Thyroid gland (tissue), 4 donors: ENCODE measurements around the gene STX5. TPM values are rescaled to one million over a fixed set of nuclear protein-coding genes. Genes with fewer than 3 reads are reported as not detected.
"Not testable (repeated sequence)": the region's sequence is repeated elsewhere in the genome, so short reads cannot be mapped to it uniquely, and the experiment has no call there.

ENCODE experiments used
- DNase-seq, 2 donors: peaks; one replicate each; pipeline ENCODE4 v3.0.0-alpha.2; 2019
- H3K27ac ChIP-seq, 3 donors: fragments of 200-600 bp; sonication (generic); 1 replicate in 2 of 3; 2 replicates in 1 of 3; pipeline ENCODE4 v1.5.1; 2016 to 2019; ENCODE audit warnings: mild to moderate bottlenecking in 1 of 3, moderate library complexity in 1 of 3
- H3K27me3 ChIP-seq: fragments of 200-600 bp; sonication (generic); one replicate; pipeline ENCODE4 v1.5.1; 2019
- H3K36me3 ChIP-seq, 2 donors: fragments of 200-600 bp; sonication (generic); one replicate each; pipeline ENCODE4 v1.5.1; 2016 to 2019
- H3K4me1 ChIP-seq, 2 donors: fragments of 200-600 bp; sonication (generic); one replicate each; pipeline ENCODE4 v1.5.1; 2017 to 2019
- H3K4me3 ChIP-seq, 3 donors: fragments of 200-600 bp; sonication (generic); replicated peaks in 1 of 3; 1 replicate in 2 of 3; 2 replicates in 1 of 3; pipeline ENCODE4 v1.5.1; 2016; ENCODE audit warnings: mild to moderate bottlenecking in 1 of 3
- H3K9me3 ChIP-seq: fragments of 200-600 bp; sonication (generic); one replicate; pipeline ENCODE4 v1.5.1; 2017
- CTCF ChIP-seq, 6 experiments: fragments of 200-600 bp in 3 of 6; fragments of 450-650 bp in 3 of 6; sonication (generic) in 3 of 6; IDR thresholded peaks; one replicate each; pipeline ENCODE4 v1.5.1; 2016 to 2019; ENCODE audit warnings: antibody characterized with exemption in 6 of 6, mild to moderate bottlenecking in 2 of 6, inconsistent platforms in 1 of 6, moderate library complexity in 1 of 6
- POLR2A ChIP-seq, 2 donors: fragments of 450-650 bp; IDR thresholded peaks; one replicate each; pipeline ENCODE4 v1.6.1; 2017; ENCODE audit warnings: antibody characterized with exemption in 2 of 2, mild to moderate bottlenecking in 2 of 2, moderate library complexity in 1 of 2
- WGBS, 2 donors: methylation state at CpG; one replicate each; pipeline ENCODE4 v1.1.5; 2017; 5-methylcytosine and 5-hydroxymethylcytosine counted together
- intact Hi-C: fragments of 100-400 bp; cut with DNase I; formaldehyde crosslinking; loops from one replicate; pipeline ENCODE4 v1.15.1; 2023
- total RNA-seq, 4 donors: library from RNA; depleted of rRNA; stranded (reverse); fragments of >200 nt; gene quantifications; one replicate each; pipeline ENCODE4 v1.2.3, GENCODE V29; 2016

The STX5 gene
- total RNA-seq, 4 donors from 2014 or later, result 26.3 to 62.8 (median 56.7) TPM

DNA sequence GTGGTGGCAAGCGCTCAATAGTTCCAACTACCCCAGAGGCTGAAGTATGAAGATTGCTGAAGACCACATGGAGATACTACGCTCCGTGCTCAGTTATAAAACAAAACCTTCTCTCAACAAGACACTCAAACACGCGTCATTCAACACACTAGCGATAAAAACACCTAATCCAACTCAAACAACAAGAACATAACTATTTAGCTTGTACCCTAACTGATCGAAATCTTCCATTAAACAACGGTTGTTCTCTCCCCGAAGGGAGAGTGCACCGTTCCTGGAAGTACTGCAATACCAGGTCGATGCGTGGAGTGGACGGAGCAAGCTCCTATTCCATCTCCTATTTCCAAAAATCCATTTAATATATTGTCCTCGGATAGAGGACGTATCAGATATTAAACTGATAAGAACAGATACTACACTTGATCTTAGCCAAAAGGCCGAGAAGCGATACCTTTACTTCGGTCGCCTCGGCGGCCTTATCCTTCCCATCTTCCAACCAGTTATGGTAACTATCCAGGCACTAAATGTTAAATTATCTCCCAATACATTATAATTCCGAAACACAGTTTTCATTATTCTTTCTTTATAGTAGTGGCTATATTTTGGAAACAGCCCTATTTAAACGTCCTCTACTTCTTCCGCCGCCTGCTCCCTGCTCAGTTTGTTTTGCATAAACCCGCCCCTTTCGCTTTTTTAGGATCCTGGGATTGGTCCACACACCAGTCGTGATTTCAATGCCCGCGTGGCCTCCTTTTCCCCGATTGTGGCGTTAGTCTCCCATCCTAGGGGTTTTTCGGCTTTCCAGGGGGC, 9.7 kb upstream of the STX5 start:
- Histone ChIP-seq H3K4me3 (peak overlapping the region in 2 of 3 donors; percentile 26 to 63), H3K9me3 (no peaks in the 10 kb centered on the region), H3K4me1 (peaks cover 6 to 12% of the 10 kb centered on the region in 2 donors), H3K27ac (peak overlapping the region; percentile 99 to 100 (median 100)), H3K27me3 (no peaks in the 10 kb centered on the region), H3K36me3 (no peaks in the 10 kb centered on the region)
- TF ChIP-seq CTCF (IDR thresholded peaks at IDR 0.05), result peak in 1 of 6 experiments; percentile 15
- TF ChIP-seq POLR2A (IDR thresholded peaks at IDR 0.05), result peak; percentile 97 to 100
- peak; percentile 80 to 81 for DNase-seq
- intact Hi-C loops, result no loop called here
- WGBS, 2 donors, result 0% methylated on average over 33 of the region's 33 CpGs

GRCh38 chr11:62840721-62841360, 9.0 kb upstream of the STX5 start:
- H3K36me3 ChIP-seq, intact Hi-C loops, H3K27me3 ChIP-seq, H3K9me3 ChIP-seq: not testable (repeated sequence)
- 2 to 3% methylated on average over 40 to 41 of the region's 41 CpGs for WGBS, 2 donors
- peak overlapping the region; percentile 99 to 100 (median 100) for H3K27ac ChIP-seq
- H3K4me1 ChIP-seq, result peaks cover 6 to 12% of the 10 kb centered on the region in 2 donors
- peak overlapping the region in 2 of 3 donors; percentile 63 to 88 for H3K4me3 ChIP-seq
- DNase-seq, result peak; percentile 70 to 75

- H3K36me3 ChIP-seq, result peaks cover 0 to 4% of the 10 kb centered on the region in 2 donors
- H3K4me3 ChIP-seq, result peak within 1 kb of the TSS; percentile 63 to 88 (median 70)
- peak; percentile 90 to 93 for DNase-seq
- no peaks in the 10 kb centered on the region for H3K27me3 ChIP-seq
- TF ChIP-seq CTCF (IDR thresholded peaks at IDR 0.05) (peak in 1 of 6 experiments; percentile 20), POLR2A (IDR thresholded peaks at IDR 0.05) (peak; percentile 77 to 95)
- no peaks in the 10 kb centered on the region for H3K9me3 ChIP-seq
- peak within 1 kb of the TSS; percentile 99 to 100 (median 100) for H3K27ac ChIP-seq
- WGBS, 2 donors, result 0 to 1% methylated on average over 36 to 49 of the region's 62 CpGs
- peaks cover 6 to 12% of the 10 kb centered on the region in 2 donors for H3K4me1 ChIP-seq
- intact Hi-C loops, result loop anchor here (10.0 kb wide), 1 partner anchor 54 kb away; the partner anchor contains the start of gene TMEM179B
Measured at GRCh38 chr11:62839050-62839945, 7.4 kb upstream of the STX5 start, which contains the start of gene WDR74. WDR74 (minus strand) TSS chr11:62839590; CDS start chr11:62839570, 20 bp downstream.

DNA sequence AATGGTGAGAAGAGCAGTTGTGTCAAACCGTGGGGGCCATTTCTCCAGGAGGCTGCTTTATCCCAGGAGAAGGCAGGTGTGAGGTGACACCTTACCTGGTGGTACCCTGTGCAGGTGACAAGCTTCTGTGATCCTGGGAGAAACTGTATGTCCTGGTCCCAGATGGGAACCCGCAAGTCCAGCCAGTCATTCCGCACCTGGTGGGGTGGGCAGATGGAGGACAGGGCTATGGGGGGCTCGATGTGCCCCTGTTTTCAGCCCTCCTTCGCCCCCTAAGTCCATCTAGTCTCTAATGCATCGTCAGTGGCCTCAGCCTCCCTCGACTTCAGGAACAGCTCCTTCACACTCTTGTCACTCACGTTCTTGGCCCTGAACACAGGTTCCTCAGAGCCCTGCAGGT, 3.5 kb upstream of the STX5 start:
- H3K9me3 ChIP-seq, result no peaks in the 10 kb centered on the region
- no peak for TF ChIP-seq POLR2A (IDR thresholded peaks at IDR 0.05)
- TF ChIP-seq CTCF (IDR thresholded peaks at IDR 0.05), result no peak
- H3K27me3 ChIP-seq, result no peaks in the 10 kb centered on the region
- no peak overlapping the region for H3K27ac ChIP-seq
- peaks cover 15 to 19% of the 10 kb centered on the region in 2 donors for H3K4me1 ChIP-seq
- H3K4me3 ChIP-seq, result no peak overlapping the region
- H3K36me3 ChIP-seq, result peaks cover 0 to 4% of the 10 kb centered on the region in 2 donors
- 88 to 93% methylated on average over 8 of the region's 8 CpGs for WGBS, 2 donors
- no peak for DNase-seq
- intact Hi-C loops, result loop anchor here (10.0 kb wide), 1 partner anchor 51 kb away; the partner anchor contains the start of gene TMEM179B
